HG03558 (cell line): Measurements from ENCODE around the gene TMEM237.

ENCODE experiments used
- ATAC-seq: cut with Tn5 transposase; IDR thresholded peaks from one replicate; pipeline ENCODE4 v1.9.1; 2021; ENCODE audit warnings: moderate number of reproducible peaks; ENCODE audit not compliant: unreplicated experiment; ENCODE audit errors: extremely low read depth

TMEM237 gene

GRCh38 chr2:201572846-201573508 lies 70.3 kb downstream of the TMEM237 start:
- no peak for ATAC-seq
